Spleen (tissue), 13 donors: ENCODE results near the gene HIRIP3. TPM values are rescaled to one million over a fixed set of nuclear protein-coding genes. Genes with fewer than 3 reads are reported as not detected.
"Not testable (repeated sequence)": the region's sequence is repeated elsewhere in the genome, so short reads cannot be mapped to it uniquely, and the experiment has no call there.

Experiments used
- DNase-seq: peaks from one replicate; pipeline ENCODE4 v3.0.0-alpha.2; 2020
- H3K27ac ChIP-seq, 8 donors: fragments of 200-600 bp; sonication (generic) in 7 of 8; 1 replicate in 4 of 8; 2 replicates in 4 of 8; pipeline versions ENCODE4 v1.5.0 to v1.8.0; 2016 to 2021; ENCODE audit warnings: inconsistent platforms in 4 of 8, mild to moderate bottlenecking in 4 of 8, moderate library complexity in 1 of 8
- H3K27me3 ChIP-seq, 7 donors: fragments of 200-600 bp; sonication (generic) in 6 of 7; replicated peaks in 1 of 7; 1 replicate in 4 of 7; 2 replicates in 3 of 7; pipeline versions ENCODE4 v1.5.0 to v1.8.0; 2016 to 2021; ENCODE audit warnings: inconsistent platforms in 3 of 7, mild to moderate bottlenecking in 1 of 7
- H3K36me3 ChIP-seq, 6 donors: fragments of 200-600 bp; sonication (generic) in 5 of 6; 1 replicate in 4 of 6; 2 replicates in 2 of 6; pipeline versions ENCODE4 v1.5.0 to v1.8.0; 2016 to 2021; ENCODE audit warnings: inconsistent platforms in 2 of 6
- H3K4me1 ChIP-seq, 6 donors: fragments of 200-600 bp; sonication (generic) in 5 of 6; 1 replicate in 3 of 6; 2 replicates in 3 of 6; pipeline versions ENCODE4 v1.5.0 to v1.8.0; 2016 to 2021; ENCODE audit warnings: inconsistent platforms in 3 of 6
- H3K4me3 ChIP-seq, 8 donors: fragments of 200-600 bp; sonication (generic) in 7 of 8; 1 replicate in 4 of 8; 2 replicates in 4 of 8; pipeline versions ENCODE4 v1.5.0 to v1.8.0; 2016 to 2021; ENCODE audit warnings: inconsistent platforms in 4 of 8, mild to moderate bottlenecking in 4 of 8, moderate library complexity in 2 of 8
- H3K9me3 ChIP-seq, 8 donors: fragments of 200-600 bp; sonication (generic) in 7 of 8; 1 replicate in 4 of 8; 2 replicates in 4 of 8; pipeline versions ENCODE4 v1.5.0 to v1.8.0; 2016 to 2021; ENCODE audit warnings: inconsistent platforms in 4 of 8
- CTCF ChIP-seq, 11 experiments: fragments of 200-600 bp in 7 of 11; fragments of 450-650 bp in 4 of 11; sonication (generic) in 4 of 11; IDR thresholded peaks in 8 of 11; conservative IDR thresholded peaks in 3 of 11; 1 replicate in 7 of 11; 2 replicates in 4 of 11; pipeline versions ENCODE4 v1.4.0 to v1.8.0; 2016 to 2021; ENCODE audit warnings: antibody characterized with exemption in 11 of 11, inconsistent platforms in 4 of 11, mild to moderate bottlenecking in 1 of 11
- POLR2A ChIP-seq, 3 donors: fragments of 450-650 bp; IDR thresholded peaks; one replicate each; pipeline ENCODE4 v1.5.1; 2017; ENCODE audit warnings: antibody characterized with exemption in 3 of 3, mild to moderate bottlenecking in 1 of 3
- POLR2AphosphoS5 ChIP-seq, 3 donors: sonication (generic); formaldehyde crosslinking; IDR thresholded peaks; one replicate each; pipeline ENCODE4 v1.5.1; 2017; ENCODE audit warnings: antibody characterized with exemption in 3 of 3
- WGBS, 5 donors: extraction: QIAGEN DNeasy Blood & Tissue Kit in 3 of 5; methylation state at CpG; one replicate each; pipeline versions ENCODE4 v1.1.5 to v1.1.7; 2013 to 2018; 5-methylcytosine and 5-hydroxymethylcytosine counted together
- intact Hi-C: fragments of 100-400 bp; cut with DNase I; formaldehyde crosslinking; loops from one replicate; pipeline ENCODE4 v1.15.0; 2023; ENCODE audit warnings: low total_unique reads
- long read RNA-seq, 2 donors: transcript quantifications; one replicate each; lab custom pipeline, GENCODE V29; 2026
- polyA plus RNA-seq, 3 donors: library from polyadenylated mRNA; stranded (reverse); fragments of 200-250 nt; gene quantifications; one replicate each; pipeline ENCODE4 v1.2.1, GENCODE V29; 2013
- total RNA-seq, 7 donors: library from RNA; depleted of rRNA in 3 of 7; stranded (reverse); fragments of >200 nt in 3 of 7; fragmentation: NEBNext Ultra II Directional in 4 of 7; extraction: Animal tissue kit (Norgen Biotek cat#: 25700) in 4 of 7; gene quantifications; one replicate each; pipeline versions ENCODE4 v1.1.0 to v1.2.1, GENCODE V29; 2016 to 2021
- donor health status: healthy with polysubstance abuse.
- donor health status: DM: no; HTN: no; CAD: no; lungs with moderate emphysema.
- donor health status: DM: no; HTN: no; CAD: no.
- donor health status: Bipolar disorder and iron deficiency.
- donor health status: healthy.
- donor health status: DM: no; HTN: no; CAD: no.
- donor health status: DM: yes; HTN: yes; CAD: no.

Gene HIRIP3
- 10 to 100 TPM in 6 of 7 donors, 1 to 10 TPM in 1; 10.0 to 17.7 (median 13.4) TPM for total RNA-seq
- polyA plus RNA-seq = 10 to 100 TPM; 12.5 to 16.1 (median 15.5) TPM
- long read RNA-seq, donor 1, partial matches to known transcripts = 6 of 9 reads
- long read RNA-seq, donor 1, other reads (novel, unspliced or antisense) = 0 of 9 reads
- long read RNA-seq, donor 2, partial matches to known transcripts = 0 of 5 reads
- long read RNA-seq, donor 2, other reads (novel, unspliced or antisense) = 0 of 5 reads

DNA sequence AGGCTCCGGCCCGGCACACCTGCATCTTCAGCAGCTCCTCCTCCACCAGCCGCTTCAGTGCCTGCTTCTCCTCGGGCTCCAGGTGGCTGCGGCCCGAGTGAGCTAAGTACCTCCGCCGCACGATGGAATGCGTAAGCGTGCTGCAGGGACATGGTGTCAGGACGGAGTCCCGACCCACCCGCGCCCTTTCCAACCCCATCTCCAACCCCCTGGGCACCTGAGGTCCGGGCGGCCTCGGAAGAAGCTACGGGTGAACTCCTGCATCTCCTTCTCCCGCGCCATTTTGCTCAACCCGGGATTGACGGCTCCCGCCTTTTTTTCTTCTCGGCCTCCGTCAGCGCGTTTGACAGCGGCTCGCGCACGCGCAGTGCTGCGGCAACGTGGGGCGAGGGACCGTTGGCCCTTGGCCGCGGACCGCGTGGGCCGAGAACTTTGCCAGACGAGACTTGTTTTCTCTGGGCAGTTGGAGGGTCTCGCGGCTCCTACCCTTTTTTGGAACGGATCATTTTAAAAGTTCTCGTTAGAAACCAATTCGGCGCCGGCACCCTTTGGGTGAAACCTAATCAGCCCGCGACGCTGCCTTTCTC is at the start of gene HIRIP3:
HIRIP3 (minus strand) TSS at position 294 of the 587 bp plus-strand sequence; CDS start at position 282, 12 bp downstream.
- Histone ChIP-seq H3K36me3 (peaks cover 4 to 68% (median 33%) of the 10 kb centered on the region in 6 donors), H3K4me1 (peaks cover 18 to 46% (median 33%) of the 10 kb centered on the region in 6 donors), H3K27me3 (no peaks in the 10 kb centered on the region), H3K27ac (peak within 1 kb of the TSS; percentile 78 to 97 (median 94)), H3K4me3 (peak within 1 kb of the TSS; percentile 57 to 99 (median 84)), H3K9me3 (no peaks in the 10 kb centered on the region)
- WGBS, 5 donors = 0 to 1% (median 0%) methylated on average over 41 to 53 of the region's 53 CpGs
- intact Hi-C loops = loop anchor here (2.0 kb wide), 1 partner anchor 21 kb away; no protein-coding TSS in a partner anchor
- peak; percentile 95 for DNase-seq
- TF ChIP-seq CTCF (IDR thresholded peaks at IDR 0.05 in 8 of 11, conservative IDR thresholded peaks at IDR 0.05 in 3 of 11) = no peak
- TF ChIP-seq POLR2AphosphoS5 (IDR thresholded peaks at IDR 0.05) = peak; percentile 85 to 87 (median 85)
- TF ChIP-seq POLR2A (IDR thresholded peaks at IDR 0.05) = peak in 1 of 3 donors; percentile 37

- no peak for DNase-seq
- TF ChIP-seq CTCF (IDR thresholded peaks at IDR 0.05 in 8 of 11, conservative IDR thresholded peaks at IDR 0.05 in 3 of 11) = peak in 7 of 11 experiments; percentile 10 to 46 (median 19)
- TF ChIP-seq POLR2A (IDR thresholded peaks at IDR 0.05) = no peak
- TF ChIP-seq POLR2AphosphoS5 (IDR thresholded peaks at IDR 0.05) = no peak
- 27 to 37% (median 28%) methylated on average over 5 of the region's 5 CpGs for WGBS, 5 donors
- peaks cover 0 to 10% (median 0%) of the 10 kb centered on the region in 6 donors for H3K4me1 ChIP-seq
- no peak overlapping the region for H3K27ac ChIP-seq
- no peaks in the 10 kb centered on the region for H3K36me3 ChIP-seq
- intact Hi-C loops = no loop called here
- H3K9me3 ChIP-seq = no peaks in the 10 kb centered on the region
- H3K27me3 ChIP-seq = peaks cover 0 to 10% (median 0%) of the 10 kb centered on the region in 7 donors
- H3K4me3 ChIP-seq = no peak overlapping the region
Observed at GRCh38 chr16:30041841-30042240, 46.4 kb upstream of the HIRIP3 start.

GRCh38 chr16:30040690-30041089 is 45.3 kb upstream of the HIRIP3 start:
- intact Hi-C loops, H3K9me3 ChIP-seq, DNase-seq, H3K36me3 ChIP-seq, H3K4me3 ChIP-seq, H3K27ac ChIP-seq: not testable (repeated sequence)
- Histone ChIP-seq H3K4me1 (peaks cover 0 to 10% (median 0%) of the 10 kb centered on the region in 6 donors), H3K27me3 (peaks cover 0 to 19% (median 0%) of the 10 kb centered on the region in 7 donors)
- WGBS, 5 donors = 83 to 94% (median 87%) methylated on average over 4 to 5 of the region's 5 CpGs

- DNase-seq = no peak
- Histone ChIP-seq H3K4me3 (no peak overlapping the region), H3K27ac (no peak overlapping the region), H3K9me3 (no peaks in the 10 kb centered on the region), H3K4me1 (peaks cover 0 to 10% (median 0%) of the 10 kb centered on the region in 6 donors), H3K27me3 (peaks cover 0 to 24% (median 0%) of the 10 kb centered on the region in 7 donors), H3K36me3 (no peaks in the 10 kb centered on the region)
- whole genome bisulfite sequencing, 5 donors = 22 to 39% (median 33%) methylated on average over 5 of the region's 5 CpGs
- intact Hi-C loops = no loop called here
- TF ChIP-seq CTCF (IDR thresholded peaks at IDR 0.05 in 8 of 11, conservative IDR thresholded peaks at IDR 0.05 in 3 of 11) (no peak), POLR2A (IDR thresholded peaks at IDR 0.05) (no peak), POLR2AphosphoS5 (IDR thresholded peaks at IDR 0.05) (no peak)
Observed at GRCh38 chr16:30040221-30040620, 44.8 kb upstream of the HIRIP3 start.
